ENCODE measurements around the gene AGBL2. TPM values are rescaled to one million over a fixed set of nuclear protein-coding genes. Genes with fewer than 3 reads are reported as not detected.
"Not testable (repeated sequence)": the region's sequence is repeated elsewhere in the genome, so short reads cannot be mapped to it uniquely, and the experiment has no call there.

The AGBL2 gene
- total and polyA plus RNA-seq, 2 of the 8 experiments (the other 6 are each of a cell fraction or from before 2014, with no cell fraction given) = 2.1 to 6.5 TPM

DNA sequence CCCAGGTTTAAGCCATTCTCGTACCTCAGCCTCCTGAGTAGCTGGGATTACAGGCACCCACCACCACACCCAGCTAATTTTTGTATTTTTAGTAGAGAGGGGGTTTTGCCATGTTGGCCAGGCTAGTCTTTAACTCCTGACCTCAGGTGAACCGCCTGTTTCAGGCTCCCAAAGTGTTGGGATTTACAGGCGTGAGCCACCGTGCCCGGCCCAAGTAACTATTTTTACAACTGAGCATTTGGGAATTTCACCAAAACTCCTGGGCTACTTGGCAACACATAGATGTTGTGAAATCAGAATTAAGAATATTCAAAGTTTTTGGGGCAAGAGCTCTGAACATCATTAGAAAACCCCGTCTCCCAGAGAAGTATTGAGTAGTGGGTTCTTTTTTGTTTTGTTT is 74.7 kb downstream of the AGBL2 start:
- not testable (repeated sequence) for H3K27me3 ChIP-seq (replicated peaks in 1 of 4; ENCODE audit: control insufficient read depth in 3 of 4, extremely low read depth in 1 of 4, insufficient read depth in 3 of 4, low read length in 3 of 4); H3K9ac ChIP-seq (replicated peaks in 1 of 4; ENCODE audit: extremely low read depth in 1 of 4, low read depth in 3 of 4, low read length in 3 of 4); H2BK20ac ChIP-seq (ENCODE audit: low read length); H3K9me3 ChIP-seq (ENCODE audit: insufficient read depth in 2 of 2, low read depth in 1 of 2, low read length in 1 of 2); H2BK15ac ChIP-seq (ENCODE audit: low read length); H2AK5ac ChIP-seq (ENCODE audit: low read depth, low read length); H4K5ac ChIP-seq (ENCODE audit: insufficient read length, low read depth, low read length); H3K56ac ChIP-seq (replicated peaks; ENCODE audit: insufficient read length, low read depth, low read length); H4K91ac ChIP-seq (replicated peaks; ENCODE audit: insufficient read length, low read length); H2BK120ac ChIP-seq (replicated peaks; ENCODE audit: low read depth, low read length); H3K4ac ChIP-seq (replicated peaks; ENCODE audit: insufficient read length, low read depth, low read length); H4K20me1 ChIP-seq (replicated peaks in 1 of 2; ENCODE audit: control insufficient read depth in 1 of 2, insufficient read depth in 2 of 2, low read length in 2 of 2); H3K23ac ChIP-seq (ENCODE audit: insufficient read length); FAIRE-seq; DNase-seq (ENCODE audit: low read depth in 1 of 2, low spot score in 2 of 2); H2AFZ ChIP-seq (ENCODE audit: low read length); H4K8ac ChIP-seq (ENCODE audit: extremely low read depth, insufficient read depth, low read length); H3K14ac ChIP-seq (ENCODE audit: insufficient read length); H2BK12ac ChIP-seq (ENCODE audit: low read depth, low read length); H3K4me1 ChIP-seq (replicated peaks in 1 of 4; ENCODE audit: control insufficient read depth in 3 of 4, insufficient read depth in 4 of 4, low read length in 3 of 4); H3K27ac ChIP-seq (ENCODE audit: low read depth, low read length); H3K79me1 ChIP-seq (ENCODE audit: low read depth, low read length); H3K23me2 ChIP-seq (ENCODE audit: low read depth, low read length); H3K18ac ChIP-seq (ENCODE audit: extremely low read depth, low read length); H2BK5ac ChIP-seq (ENCODE audit: low read depth, low read length)
- Histone ChIP-seq H3K79me2 (ENCODE audit: control insufficient read depth in 1 of 2, insufficient read depth in 2 of 2, low read length in 2 of 2) (peaks cover 0 to 24% of the 10 kb centered on the region in 2 experiments; a peak in 3 of 4 replicates), H3K4me3 (ENCODE audit: extremely low read depth in 1 of 4, insufficient read depth in 2 of 4, low read depth in 3 of 4, low read length in 4 of 4) (peak overlapping the region in 1 of 4 experiments; percentile 80; a peak in 1 of 8 replicates), H3K36me3 (ENCODE audit: control insufficient read depth in 2 of 4, insufficient read depth in 4 of 4, low read length in 3 of 4) (peaks cover 2 to 27% (median 8%) of the 10 kb centered on the region in 4 experiments; a peak in 5 of 8 replicates), H3K4me2 (ENCODE audit: insufficient read depth in 1 of 2, low read depth in 2 of 2, low read length in 2 of 2) (peak overlapping the region in 1 of 2 experiments; percentile 81; a peak in 1 of 4 replicates)
- POLR2A ChIA-PET (ENCODE audit: partially characterized antibody) = interaction anchor here (1.0 to 1.9 kb wide), 2 partner anchors 26 to 123 kb away, joined by 3 to 4 read pairs; no protein-coding TSS in a partner anchor
- CTCF ChIA-PET (ENCODE audit: partially characterized antibody) = interaction anchor here (1.1 kb wide), 1 partner anchor 19 kb away, joined by 3 read pairs; no protein-coding TSS in a partner anchor
- WGBS, 2 experiments (ENCODE audit: extremely low coverage in 1 of 2, insufficient coverage in 1 of 2, insufficient read length in 1 of 2, insufficient replicate concordance in 2 of 2, low coverage in 1 of 2, low lambda C conversion rate in 2 of 2, missing lambda C conversion rate in 1 of 2) = 93% methylated on average over 6 of the region's 6 CpGs; no CpG with 5 or more reads in 1 of the 2 experiments

DNA sequence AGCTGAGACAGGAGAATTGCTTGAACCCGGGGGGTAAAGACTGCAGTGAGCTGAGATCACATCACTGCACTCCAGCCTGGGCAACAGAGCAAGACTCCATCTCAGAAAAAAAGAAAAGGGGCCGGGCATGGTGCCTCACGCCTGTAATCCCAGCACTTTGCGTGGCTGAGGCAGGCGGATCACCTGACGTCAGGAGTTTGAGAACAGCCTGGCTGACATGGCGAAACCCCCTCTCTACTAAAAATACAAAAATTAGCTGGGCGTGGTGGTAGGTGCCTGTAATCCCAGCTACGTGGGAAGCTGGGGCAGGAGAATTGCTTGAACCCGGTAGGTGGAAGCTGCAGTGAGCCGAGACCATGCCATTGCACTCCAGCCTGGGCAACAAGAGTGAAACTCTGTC is 78.8 kb downstream of the AGBL2 start:
- H2BK12ac ChIP-seq (ENCODE audit: low read depth, low read length); DNase-seq (ENCODE audit: low read depth in 1 of 2, low spot score in 2 of 2); H4K8ac ChIP-seq (ENCODE audit: extremely low read depth, insufficient read depth, low read length); H2BK5ac ChIP-seq (ENCODE audit: low read depth, low read length); CTCF ChIA-PET (ENCODE audit: partially characterized antibody); H2BK20ac ChIP-seq (ENCODE audit: low read length); H3K4ac ChIP-seq (replicated peaks; ENCODE audit: insufficient read length, low read depth, low read length); H3K23me2 ChIP-seq (ENCODE audit: low read depth, low read length); H4K20me1 ChIP-seq (replicated peaks in 1 of 2; ENCODE audit: control insufficient read depth in 1 of 2, insufficient read depth in 2 of 2, low read length in 2 of 2); H2BK15ac ChIP-seq (ENCODE audit: low read length); POLR2A ChIA-PET (ENCODE audit: partially characterized antibody); H3K27me3 ChIP-seq (replicated peaks in 1 of 4; ENCODE audit: control insufficient read depth in 3 of 4, extremely low read depth in 1 of 4, insufficient read depth in 3 of 4, low read length in 3 of 4); H3K4me1 ChIP-seq (replicated peaks in 1 of 4; ENCODE audit: control insufficient read depth in 3 of 4, insufficient read depth in 4 of 4, low read length in 3 of 4); H3K9me3 ChIP-seq (ENCODE audit: insufficient read depth in 2 of 2, low read depth in 1 of 2, low read length in 1 of 2); H3K9ac ChIP-seq (replicated peaks in 1 of 4; ENCODE audit: extremely low read depth in 1 of 4, low read depth in 3 of 4, low read length in 3 of 4); H2AFZ ChIP-seq (ENCODE audit: low read length); H4K5ac ChIP-seq (ENCODE audit: insufficient read length, low read depth, low read length); H3K56ac ChIP-seq (replicated peaks; ENCODE audit: insufficient read length, low read depth, low read length); H3K23ac ChIP-seq (ENCODE audit: insufficient read length); H2AK5ac ChIP-seq (ENCODE audit: low read depth, low read length); H3K79me1 ChIP-seq (ENCODE audit: low read depth, low read length); H4K91ac ChIP-seq (replicated peaks; ENCODE audit: insufficient read length, low read length); H3K4me2 ChIP-seq (ENCODE audit: insufficient read depth in 1 of 2, low read depth in 2 of 2, low read length in 2 of 2); H3K18ac ChIP-seq (ENCODE audit: extremely low read depth, low read length); H2BK120ac ChIP-seq (replicated peaks; ENCODE audit: low read depth, low read length); H3K27ac ChIP-seq (ENCODE audit: low read depth, low read length); FAIRE-seq; H3K4me3 ChIP-seq (ENCODE audit: extremely low read depth in 1 of 4, insufficient read depth in 2 of 4, low read depth in 3 of 4, low read length in 4 of 4); H3K14ac ChIP-seq (ENCODE audit: insufficient read length): not testable (repeated sequence)
- 94% methylated on average over 11 of the region's 11 CpGs; no CpG with 5 or more reads in 1 of the 2 experiments for WGBS, 2 experiments (ENCODE audit: extremely low coverage in 1 of 2, insufficient coverage in 1 of 2, insufficient read length in 1 of 2, insufficient replicate concordance in 2 of 2, low coverage in 1 of 2, low lambda C conversion rate in 2 of 2, missing lambda C conversion rate in 1 of 2)
- Histone ChIP-seq H3K79me2 (ENCODE audit: control insufficient read depth in 1 of 2, insufficient read depth in 2 of 2, low read length in 2 of 2) (peaks cover 0 to 19% of the 10 kb centered on the region in 2 experiments; a peak in 3 of 4 replicates), H3K36me3 (ENCODE audit: control insufficient read depth in 2 of 4, insufficient read depth in 4 of 4, low read length in 3 of 4) (peaks cover 10 to 51% (median 24%) of the 10 kb centered on the region in 4 experiments; a peak in 7 of 8 replicates)

Data from H1 (cell line).